HUES48 (cell line): Measurements from ENCODE around the gene MCF2L2.

Source experiments
- H3K27ac ChIP-seq: one replicate; pipeline ENCODE4 v1.7.0; 2013; ENCODE audit warnings: low read depth, low read length, inconsistent platforms
- H3K27me3 ChIP-seq: 2 replicates; pipeline ENCODE4 v1.6.1; 2013; ENCODE audit warnings: mild to moderate bottlenecking, low read length; ENCODE audit not compliant: control insufficient read depth, insufficient read depth
- H3K36me3 ChIP-seq: 2 replicates; pipeline ENCODE4 v1.6.1; 2013; ENCODE audit warnings: low read length; ENCODE audit not compliant: control insufficient read depth, insufficient read depth
- H3K4me1 ChIP-seq: 2 replicates; pipeline ENCODE4 v1.6.1; 2013; ENCODE audit warnings: mild to moderate bottlenecking, low read length; ENCODE audit not compliant: control insufficient read depth, insufficient read depth
- H3K4me3 ChIP-seq: 2 replicates; pipeline ENCODE4 v1.5.1; 2013; ENCODE audit warnings: mild to moderate bottlenecking, low read depth, low read length
- H3K9ac ChIP-seq: 2 replicates; pipeline ENCODE4 v1.6.1; 2013; ENCODE audit warnings: mild to moderate bottlenecking, low read depth, low read length, moderate library complexity
- H3K9me3 ChIP-seq: 2 replicates; pipeline ENCODE4 v1.6.1; 2013; ENCODE audit warnings: low read length; ENCODE audit not compliant: control insufficient read depth, insufficient read depth

MCF2L2 gene

GRCh38 chr3:183266454-183266853 is 162.0 kb downstream of the MCF2L2 start:
- Histone ChIP-seq H3K36me3 (peaks cover 10% of the 10 kb centered on the region; the same call in 1 of the 2 replicates), H3K27me3 (no peaks in the 10 kb centered on the region), H3K4me3 (no peak overlapping the region), H3K9ac (no peak overlapping the region), H3K9me3 (no peaks in the 10 kb centered on the region), H3K4me1 (peaks cover 57% of the 10 kb centered on the region), H3K27ac (peak overlapping the region; percentile 93)

GRCh38 chr3:183265834-183266417 is 162.5 kb downstream of the MCF2L2 start:
- Histone ChIP-seq H3K36me3 (peaks cover 5% of the 10 kb centered on the region; the same call in 1 of the 2 replicates), H3K9ac (peak overlapping the region; percentile 59; the same call in 1 of the 2 replicates), H3K4me3 (peak overlapping the region; percentile 40; the same call in 1 of the 2 replicates), H3K4me1 (peaks cover 57% of the 10 kb centered on the region), H3K27ac (peak overlapping the region; percentile 93), H3K27me3 (no peaks in the 10 kb centered on the region), H3K9me3 (no peaks in the 10 kb centered on the region)

DNA sequence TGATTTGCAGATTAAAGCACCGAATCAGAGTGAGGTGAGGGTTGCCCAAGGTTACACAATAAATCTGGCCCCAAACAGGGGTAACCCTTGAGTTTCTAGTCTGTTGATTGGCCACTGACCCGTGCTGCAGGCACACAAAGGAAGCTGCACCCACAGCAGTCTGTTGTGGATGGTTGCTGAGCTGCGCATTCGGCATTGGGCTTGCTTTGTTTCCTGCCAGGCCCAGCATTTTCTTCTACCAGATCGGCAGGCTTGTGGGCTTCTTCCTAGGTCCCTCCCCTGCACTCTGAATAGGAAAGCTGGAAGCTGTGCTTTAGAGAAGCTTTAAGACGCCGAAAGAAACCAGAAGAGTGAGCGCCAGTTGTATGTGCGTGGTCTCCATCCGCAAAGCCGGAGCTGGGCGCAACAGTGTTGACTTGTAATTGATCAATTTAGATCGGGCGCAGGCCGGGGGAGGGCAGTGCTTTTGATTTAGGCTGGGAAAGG is 163.2 kb downstream of the MCF2L2 start:
- Histone ChIP-seq H3K4me1 (peaks cover 57% of the 10 kb centered on the region), H3K27me3 (no peaks in the 10 kb centered on the region), H3K9ac (peak overlapping the region; percentile 59), H3K36me3 (peaks cover under 1% of the 10 kb centered on the region; the same call in 1 of the 2 replicates), H3K4me3 (peak overlapping the region; percentile 40), H3K27ac (peak overlapping the region; percentile 93), H3K9me3 (no peaks in the 10 kb centered on the region)

DNA sequence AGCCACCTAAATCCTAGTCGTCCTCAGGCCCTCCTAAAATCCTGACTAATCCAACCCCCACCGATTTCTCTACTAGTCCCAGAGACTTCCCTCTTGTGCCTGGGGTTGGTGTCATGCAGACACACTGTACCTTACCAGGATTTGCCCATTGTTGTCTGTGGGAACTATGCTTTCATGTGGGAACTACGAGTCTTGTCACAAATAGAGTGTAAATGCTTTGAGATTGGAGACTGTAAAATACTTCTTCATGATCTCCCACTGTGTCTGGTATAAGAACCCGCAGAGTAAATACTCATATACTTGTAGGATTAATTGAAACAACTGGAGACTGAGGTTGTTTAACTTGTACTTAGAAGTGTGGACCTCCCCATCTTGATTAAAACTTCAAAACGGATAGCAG is 164.2 kb downstream of the MCF2L2 start:
- Histone ChIP-seq H3K4me3 (0 out of 2 replicates have a peak overlapping the region, but pooled peaks have one; percentile 13), H3K27ac (peak overlapping the region; percentile 93), H3K36me3 (no peaks in the 10 kb centered on the region), H3K9me3 (no peaks in the 10 kb centered on the region), H3K27me3 (no peaks in the 10 kb centered on the region), H3K9ac (no peak overlapping the region), H3K4me1 (peaks cover 56% of the 10 kb centered on the region)

- Histone ChIP-seq H3K27me3 (no peaks in the 10 kb centered on the region), H3K4me1 (peaks cover 43% of the 10 kb centered on the region), H3K9ac (no peak overlapping the region), H3K9me3 (no peaks in the 10 kb centered on the region), H3K27ac (no peak overlapping the region), H3K36me3 (no peaks in the 10 kb centered on the region), H3K4me3 (no peak overlapping the region)
These were observed 165.5 kb downstream of the MCF2L2 start for GRCh38 chr3:183262875-183263378.

- H3K4me1 ChIP-seq = peaks cover 38% of the 10 kb centered on the region
- no peak overlapping the region for H3K4me3 ChIP-seq
- no peaks in the 10 kb centered on the region for H3K36me3 ChIP-seq
- no peak overlapping the region for H3K27ac ChIP-seq
- H3K9ac ChIP-seq = no peak overlapping the region
- H3K27me3 ChIP-seq = no peaks in the 10 kb centered on the region
- H3K9me3 ChIP-seq = no peaks in the 10 kb centered on the region
These were observed 167.2 kb downstream of the MCF2L2 start for GRCh38 chr3:183261151-183261724.

GRCh38 chr3:183260167-183260904 is 168.1 kb downstream of the MCF2L2 start:
- Histone ChIP-seq H3K9me3 (no peaks in the 10 kb centered on the region), H3K4me1 (peaks cover 29% of the 10 kb centered on the region), H3K4me3 (no peak overlapping the region), H3K27me3 (peaks cover 4% of the 10 kb centered on the region; the same call in 1 of the 2 replicates), H3K36me3 (no peaks in the 10 kb centered on the region), H3K9ac (no peak overlapping the region), H3K27ac (no peak overlapping the region)

GRCh38 chr3:183259621-183260020 is 168.8 kb downstream of the MCF2L2 start:
- Histone ChIP-seq H3K27me3 (peaks cover 10% of the 10 kb centered on the region), H3K27ac (no peak overlapping the region), H3K4me3 (no peak overlapping the region), H3K36me3 (no peaks in the 10 kb centered on the region), H3K9me3 (no peaks in the 10 kb centered on the region), H3K9ac (no peak overlapping the region), H3K4me1 (peaks cover 29% of the 10 kb centered on the region)

DNA sequence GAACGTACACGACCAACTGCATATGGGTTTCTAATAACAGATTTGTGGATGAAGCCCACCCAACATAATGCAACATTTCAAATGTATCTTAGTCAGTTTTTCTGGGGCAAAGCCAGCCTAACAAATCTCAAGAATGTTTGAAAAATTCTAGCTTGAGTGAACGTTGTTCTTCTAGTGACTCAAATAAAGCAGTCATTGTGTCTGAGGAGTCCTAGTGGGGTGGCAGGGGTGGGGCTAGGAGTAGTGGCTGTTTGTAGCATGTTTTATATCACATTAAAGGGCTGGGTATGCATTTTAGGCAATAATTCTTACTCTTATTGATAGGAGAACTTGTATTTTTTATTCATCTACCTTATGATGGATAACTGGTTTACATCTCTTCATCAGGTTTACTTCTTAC is 169.3 kb downstream of the MCF2L2 start:
- no peaks in the 10 kb centered on the region for H3K36me3 ChIP-seq
- H3K9ac ChIP-seq = no peak overlapping the region
- peaks cover 12% of the 10 kb centered on the region for H3K27me3 ChIP-seq
- H3K4me1 ChIP-seq = peaks cover 24% of the 10 kb centered on the region
- H3K27ac ChIP-seq = no peak overlapping the region
- H3K9me3 ChIP-seq = no peaks in the 10 kb centered on the region
- no peak overlapping the region for H3K4me3 ChIP-seq

GRCh38 chr3:183255348-183255730 is 173.1 kb downstream of the MCF2L2 start:
- no peak overlapping the region for H3K27ac ChIP-seq
- H3K4me1 ChIP-seq = peaks cover 14% of the 10 kb centered on the region
- H3K9ac ChIP-seq = no peak overlapping the region
- peaks cover 38% of the 10 kb centered on the region for H3K27me3 ChIP-seq
- no peaks in the 10 kb centered on the region for H3K36me3 ChIP-seq
- H3K9me3 ChIP-seq = no peaks in the 10 kb centered on the region
- peak overlapping the region; percentile 84 for H3K4me3 ChIP-seq
